Astrocyte (in vitro differentiated cells and primary cell): ENCODE data around the gene TRIM9.

ENCODE experiments used
- CTCF ChIP-seq: IDR thresholded peaks from 2 replicates; pipeline ENCODE4 v1.5.1; 2011; ENCODE audit warnings: low read depth, mild to moderate bottlenecking, inconsistent platforms, low read length, moderate library complexity; ENCODE audit not compliant: insufficient read depth
- EZH2 ChIP-seq: IDR thresholded peaks from 2 replicates; pipeline ENCODE4 v1.6.1; 2012; ENCODE audit warnings: mild to moderate bottlenecking, low read length, inconsistent platforms; ENCODE audit not compliant: insufficient read depth

- TF ChIP-seq CTCF (no peak), EZH2 (no peak)
These were observed 92.4 kb downstream of the TRIM9 start for GRCh38 chr14:51002406-51002999.
